Activated CD4-positive, alpha-beta T cell treated with anti-CD3 and anti-CD28 coated beads for 1 hour (primary cell): ENCODE measurements around the gene ECSCR.
"Not testable (repeated sequence)": the region's sequence is repeated elsewhere in the genome, so short reads cannot be mapped to it uniquely, and the experiment has no call there.

ENCODE experiments used
- DNase-seq: peaks from one replicate; pipeline ENCODE4 v3.0.0-alpha.2; 2020

Gene ECSCR

DNA sequence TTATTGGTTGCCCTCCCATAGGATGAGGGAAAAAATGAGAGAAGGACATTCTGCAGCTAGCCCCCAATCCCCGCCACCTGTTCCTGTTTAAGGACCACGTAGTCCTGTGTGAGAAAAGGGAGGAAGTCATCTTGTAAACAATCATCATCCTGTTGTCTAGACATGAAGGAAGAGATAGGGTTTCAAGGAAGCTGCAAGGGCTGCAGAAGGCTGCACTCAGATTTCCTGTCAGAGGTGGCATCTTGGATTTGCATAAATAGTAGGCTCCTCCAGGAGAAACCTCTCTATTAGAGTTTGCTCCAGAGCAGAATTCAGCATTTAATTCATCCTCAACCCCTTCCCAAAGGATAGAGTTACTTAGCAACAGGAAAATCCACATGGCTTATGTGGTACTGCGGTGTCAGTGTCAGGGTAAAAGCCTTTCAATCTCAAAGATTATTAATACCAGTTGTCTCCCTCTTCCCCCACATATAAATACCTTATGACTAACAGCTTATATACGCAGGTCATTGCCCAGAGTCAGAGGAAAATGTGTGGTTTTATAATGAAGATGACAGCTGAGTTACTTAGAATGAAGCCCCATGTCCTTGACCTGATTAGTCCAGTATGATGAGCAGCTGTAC lies 18.6 kb downstream of the ECSCR start:
- DNase-seq, result no peak

GRCh38 chr5:139440416-139440815 lies 22.1 kb downstream of the ECSCR start:
- not testable (repeated sequence) for DNase-seq

DNA sequence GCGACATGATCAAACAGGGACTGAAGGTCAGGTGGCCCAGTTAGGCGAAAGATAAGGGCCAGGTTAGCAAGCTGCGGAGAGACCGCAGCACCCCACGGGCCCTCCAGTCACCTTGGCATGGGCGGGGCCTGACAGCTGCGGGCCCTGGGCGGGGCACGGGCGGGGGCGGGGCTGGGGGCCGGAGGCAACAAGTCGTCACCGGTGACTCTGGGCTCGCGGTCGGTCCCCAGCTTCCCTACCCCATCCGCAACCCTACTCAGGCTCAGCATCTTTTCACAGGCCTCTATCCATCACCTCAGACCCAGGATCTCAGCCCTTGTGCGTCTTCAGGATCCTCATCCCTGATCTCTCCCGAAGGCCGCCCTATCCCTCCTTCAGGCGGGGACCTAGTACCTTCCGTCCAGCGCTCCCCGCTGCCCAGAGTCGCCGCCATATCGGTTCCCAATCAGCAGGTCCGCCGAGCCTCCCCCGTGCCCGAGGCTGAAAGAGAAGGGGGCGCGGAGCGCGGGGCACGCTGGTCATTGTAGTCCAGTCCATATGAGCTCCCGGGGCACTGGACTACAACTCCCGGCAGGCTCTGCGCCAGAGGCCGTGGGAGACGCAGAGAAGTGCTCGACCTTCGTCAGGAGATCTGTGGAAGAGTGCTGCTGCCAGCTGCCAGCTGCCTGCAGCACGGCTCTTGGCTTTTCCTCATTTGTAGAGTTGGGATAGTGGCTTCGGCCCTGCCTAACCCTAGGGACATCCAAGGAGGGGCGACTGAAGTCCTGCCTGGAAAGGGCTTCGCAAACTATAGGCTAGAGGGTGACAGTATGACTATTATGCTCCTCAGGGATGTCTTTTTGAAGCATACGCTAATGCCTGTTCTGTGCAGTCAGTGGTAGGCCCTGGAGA lies 23.3 kb downstream of the ECSCR start, which contains the start of gene DNAJC18:
Gene DNAJC18, minus strand, starts transcription at position 513 of the 891 bp plus-strand sequence. Its CDS starts 80 bp downstream, at position 433.
- DNase-seq, result peak; percentile 82

DNA sequence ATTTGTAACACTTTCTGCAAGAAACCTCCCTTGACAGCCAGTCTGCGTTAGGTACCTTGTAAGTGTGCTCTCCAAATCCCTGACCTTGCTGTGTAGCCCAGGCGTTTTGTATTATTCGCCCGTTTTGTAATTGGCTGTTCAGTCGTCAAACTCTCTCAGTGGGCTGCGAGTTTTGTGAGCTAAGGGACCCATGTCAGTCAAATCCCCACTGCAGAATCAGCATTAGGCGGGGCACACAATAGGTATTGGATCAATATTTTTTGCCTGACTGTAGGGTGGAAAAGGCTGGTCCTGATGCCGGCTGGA lies 23.9 kb downstream of the ECSCR start:
- DNase-seq, result no peak

- no peak for DNase-seq
Measured at GRCh38 chr5:139435676-139436075, 26.9 kb downstream of the ECSCR start.

DNA sequence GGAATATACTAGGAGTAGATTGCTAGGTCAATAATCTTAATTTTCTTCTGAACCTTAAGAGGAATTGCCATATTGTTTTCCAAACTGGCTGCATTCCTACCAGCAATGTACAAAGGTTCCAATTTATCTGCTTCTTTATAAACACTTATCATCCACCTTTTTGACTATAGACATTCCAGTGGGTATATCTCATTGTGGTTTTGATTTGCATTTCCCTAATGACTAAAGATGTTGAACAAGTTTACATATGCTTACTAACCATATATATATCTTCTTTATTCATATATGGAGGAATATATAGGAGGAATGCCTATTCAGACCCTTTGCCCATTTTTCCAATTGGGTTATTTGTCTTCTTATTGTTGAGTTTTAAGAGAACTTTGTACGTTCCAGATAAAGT lies 30.8 kb downstream of the ECSCR start:
- DNase-seq, result no peak

DNA sequence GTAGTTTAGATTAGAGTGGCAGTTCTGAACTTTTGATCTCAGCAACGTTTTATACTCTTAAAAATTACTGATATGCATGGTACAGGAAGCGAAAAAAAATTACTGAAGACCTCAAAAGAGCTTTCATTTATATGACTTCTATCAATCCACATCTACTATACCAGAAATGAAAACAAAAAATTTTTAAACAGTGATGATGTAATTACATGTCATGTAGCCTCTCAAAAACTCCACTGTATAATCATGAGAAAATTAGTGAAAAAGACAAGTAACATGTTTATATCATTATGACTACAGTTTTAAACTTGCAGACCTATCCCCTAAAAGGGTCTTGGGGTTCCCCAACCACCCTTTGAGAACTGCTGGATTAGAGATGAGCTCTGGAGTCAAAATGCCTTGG lies 32.5 kb downstream of the ECSCR start:
- no peak for DNase-seq

- DNase-seq, result no peak
Measured at GRCh38 chr5:139426203-139426885, 36.2 kb downstream of the ECSCR start.

GRCh38 chr5:139425497-139425896 lies 37.0 kb downstream of the ECSCR start:
- no peak for DNase-seq

GRCh38 chr5:139422307-139422893 lies 40.1 kb downstream of the ECSCR start:
- no peak for DNase-seq

DNA sequence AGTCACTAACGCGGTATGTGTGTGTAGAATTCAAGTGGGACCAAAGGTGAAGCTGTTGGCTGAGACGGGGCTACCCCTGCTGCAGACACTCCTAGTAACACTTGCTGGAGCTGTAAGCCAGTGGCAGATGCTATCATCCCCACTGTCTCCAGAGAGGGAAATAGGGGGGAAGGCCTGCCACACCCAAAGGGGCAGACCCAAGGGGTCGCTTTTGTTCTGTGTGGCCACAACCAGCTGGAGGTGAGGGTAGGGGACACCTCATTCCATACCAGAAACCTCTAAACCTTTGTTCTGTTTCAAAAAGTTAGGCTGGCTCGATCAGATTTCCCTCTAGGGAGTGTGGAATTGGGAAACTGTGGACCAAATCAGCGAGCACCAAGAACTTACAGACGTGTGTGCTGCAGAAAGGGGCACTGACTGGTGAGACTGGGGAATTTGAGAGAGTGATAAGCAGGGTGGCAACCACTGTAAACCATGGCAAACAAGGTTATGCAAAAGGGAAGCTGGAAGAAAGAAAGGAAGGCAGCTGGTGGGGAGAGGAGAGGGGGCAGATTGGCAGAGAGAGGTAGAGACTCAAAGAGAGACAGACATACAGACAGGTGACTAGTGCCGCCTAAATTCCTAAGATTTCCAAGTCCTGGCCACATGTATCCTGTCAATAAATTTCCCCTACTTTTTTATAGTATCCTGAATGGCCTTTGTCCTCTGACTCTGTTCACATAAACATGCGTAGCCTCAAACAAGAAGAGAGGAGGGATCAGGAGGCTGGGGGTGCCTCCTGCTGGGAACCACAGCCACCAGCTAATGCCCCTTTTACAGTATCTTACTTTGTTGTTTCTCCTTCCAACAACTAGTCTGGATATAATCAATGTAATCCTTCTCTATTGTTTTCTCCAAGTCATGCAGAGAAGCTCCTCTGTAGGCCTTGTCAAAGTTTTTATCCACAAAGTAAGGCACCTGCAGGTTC lies 43.0 kb downstream of the ECSCR start:
- no peak for DNase-seq

- DNase-seq, result no peak
Measured at GRCh38 chr5:139418793-139419192, 43.8 kb downstream of the ECSCR start.

DNA sequence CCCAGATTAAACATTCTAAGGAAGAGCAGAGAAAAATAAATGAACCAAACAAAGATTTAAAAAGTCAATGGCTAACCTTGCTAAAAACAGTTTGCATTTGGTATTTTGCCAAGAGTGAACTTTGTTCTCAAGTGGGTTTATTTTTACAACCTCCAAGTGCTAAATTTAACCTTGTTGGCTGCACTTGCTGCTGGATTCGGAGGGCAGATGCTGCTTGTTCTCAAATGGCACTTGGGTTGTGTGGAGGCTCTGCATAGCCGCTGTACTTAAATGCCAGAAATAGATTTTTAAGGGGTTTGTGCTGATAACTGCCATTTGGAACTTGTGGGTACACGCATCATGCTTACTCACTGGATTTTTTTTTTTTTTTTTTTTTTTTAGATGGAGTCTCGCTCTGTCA lies 45.3 kb downstream of the ECSCR start:
- DNase-seq, result no peak

DNA sequence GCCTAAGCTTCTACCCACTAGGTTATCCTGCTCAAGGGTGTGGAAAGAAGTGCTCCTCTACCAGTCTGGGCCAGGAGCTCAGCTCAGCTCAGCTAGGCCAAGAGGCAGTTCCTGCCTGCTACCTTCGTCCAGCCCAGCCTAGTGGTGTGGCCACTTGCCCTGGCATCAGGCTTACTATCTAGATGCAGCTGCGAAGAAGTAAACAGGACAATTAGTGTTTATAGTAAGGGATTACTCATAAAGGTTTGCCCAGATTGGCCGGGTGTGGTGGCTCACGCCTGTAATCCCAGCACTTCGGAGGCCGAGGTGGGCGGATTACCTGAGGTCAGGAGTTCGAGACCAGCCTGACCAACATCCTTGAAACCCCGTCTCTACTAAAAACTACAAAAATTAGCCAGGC lies 45.9 kb downstream of the ECSCR start:
- DNase-seq, result no peak

- no peak for DNase-seq
Measured at GRCh38 chr5:139415869-139416268, 46.7 kb downstream of the ECSCR start.

DNA sequence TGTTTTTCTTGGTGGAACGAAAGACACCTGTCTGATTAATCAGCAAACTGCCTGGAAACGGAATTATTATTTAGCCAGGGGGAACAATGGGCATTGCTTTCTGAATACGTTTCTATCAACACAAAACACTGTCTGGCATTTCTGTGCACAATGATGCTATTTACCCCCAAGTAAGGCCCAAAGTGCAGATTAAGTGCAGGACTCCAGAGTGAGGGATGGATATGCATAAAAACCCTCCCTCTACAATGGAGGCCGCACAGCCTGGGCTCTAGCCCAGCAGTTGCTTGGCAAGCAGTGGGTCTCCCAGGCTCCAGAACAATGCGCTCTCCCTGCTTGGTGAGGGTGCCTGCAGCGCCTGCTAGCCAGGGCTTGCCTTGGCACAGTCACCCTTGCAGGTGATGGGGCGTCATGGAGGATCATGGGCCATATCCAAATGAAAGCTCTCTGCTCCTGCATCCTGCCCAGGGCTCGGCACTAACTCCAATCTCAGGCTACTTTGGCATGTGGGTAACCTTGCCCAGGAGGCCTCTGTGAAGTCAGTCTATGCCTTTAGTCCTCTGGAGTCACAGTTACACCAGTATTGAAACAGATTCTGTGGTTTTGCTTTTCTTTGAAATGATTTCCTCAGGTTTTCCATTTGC lies 47.2 kb downstream of the ECSCR start:
- DNase-seq, result no peak

DNA sequence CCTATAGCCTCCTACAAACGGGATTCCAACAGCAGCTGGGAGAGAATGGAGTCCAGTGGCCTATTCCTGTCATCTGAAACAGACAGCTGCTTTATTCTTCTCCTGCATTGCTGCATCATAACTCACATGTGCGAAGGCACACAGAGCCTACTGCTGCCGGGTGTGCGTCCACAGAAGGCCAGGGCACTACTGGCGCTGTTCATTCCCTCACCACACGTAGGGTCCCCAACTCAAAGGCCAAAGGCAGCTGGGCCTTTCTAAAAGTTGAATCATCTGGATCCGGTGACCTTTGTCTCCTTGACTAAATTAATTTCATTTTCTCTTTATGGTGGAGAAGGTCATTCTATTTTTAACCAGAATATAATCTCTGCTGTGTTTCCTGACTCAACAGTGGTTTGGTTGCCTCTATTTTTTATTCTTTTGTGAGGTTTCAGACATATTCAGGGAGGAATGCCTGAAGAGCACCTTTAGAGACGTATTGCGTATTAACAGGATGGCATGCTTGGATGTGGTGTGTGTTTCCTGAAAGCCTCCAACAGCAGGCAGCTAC lies 47.9 kb downstream of the ECSCR start:
- no peak for DNase-seq

- no peak for DNase-seq
Measured at GRCh38 chr5:139413963-139414362, 48.6 kb downstream of the ECSCR start.

- DNase-seq, result no peak
Measured at GRCh38 chr5:139413153-139413552, 49.4 kb downstream of the ECSCR start.

DNA sequence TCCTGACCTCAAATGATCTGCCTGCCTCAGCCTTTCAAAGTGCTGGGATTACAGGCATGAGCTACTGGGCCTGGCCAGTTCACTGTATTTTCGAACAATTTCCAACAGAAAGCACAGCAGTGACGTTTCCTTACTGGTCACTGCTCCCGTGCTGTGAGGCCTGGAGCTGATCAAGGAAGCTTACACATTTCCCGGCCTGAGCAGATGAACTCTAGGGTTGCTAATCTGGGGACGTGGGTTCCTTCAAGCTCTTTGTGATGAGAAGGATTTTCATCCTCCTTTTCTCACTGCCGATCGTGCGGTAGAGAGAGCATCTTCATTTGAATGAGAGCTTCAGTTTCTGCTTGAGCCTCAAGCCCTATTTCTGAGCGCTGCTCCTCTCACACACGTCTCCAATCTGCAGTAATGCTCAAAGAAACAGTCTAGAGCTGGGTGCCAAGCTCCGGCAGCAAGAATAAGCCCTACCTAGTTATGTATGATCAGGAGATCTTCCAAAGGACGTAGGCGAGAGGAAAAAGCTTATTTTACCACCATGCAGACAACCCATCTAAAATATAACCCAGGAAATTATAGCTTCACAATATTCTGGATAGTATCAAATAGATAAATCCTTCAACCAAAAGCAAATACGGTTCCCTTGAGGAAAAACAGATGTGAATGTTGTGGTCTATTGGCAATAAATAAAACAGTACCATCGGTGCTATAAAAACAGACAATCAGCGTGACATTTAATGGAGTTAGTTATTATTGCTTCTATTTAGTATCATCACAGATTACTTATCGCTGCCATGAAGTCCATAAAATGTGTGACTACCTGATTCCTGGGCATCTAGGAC lies 51.3 kb downstream of the ECSCR start:
- no peak for DNase-seq
